Neural cell (in vitro differentiated cells): ENCODE measurements around the gene PSMA2. TPM values are rescaled to one million over a fixed set of nuclear protein-coding genes. Genes with fewer than 3 reads are reported as not detected.

ENCODE experiments used
- H2AFZ ChIP-seq: fragments of 200-600, 300-800 bp; sonication (generic), shearing (Covaris generic); 2 replicates; pipeline ENCODE4 v1.6.0; 2014; ENCODE audit warnings: low read depth, mild to moderate bottlenecking, antibody characterized with exemption, low read length, moderate library complexity
- H3F3A ChIP-seq: fragments of 200-600 bp; shearing (Covaris generic); 2 replicates; pipeline ENCODE4 v1.6.1; 2016; ENCODE audit warnings: mild to moderate bottlenecking, moderate library complexity, mixed read lengths, antibody characterized with exemption, low read length; ENCODE audit not compliant: insufficient read depth, poor library complexity, severe bottlenecking
- H3K27ac ChIP-seq: fragments of 200-600, 300-800 bp; sonication (generic), shearing (Covaris generic); 2 replicates; pipeline ENCODE4 v1.5.1; 2014; ENCODE audit warnings: mild to moderate bottlenecking, low read length, moderate library complexity
- H3K27me3 ChIP-seq: fragments of 300-800, 200-600 bp; sonication (generic), shearing (Covaris generic); 2 replicates; pipeline ENCODE4 v1.6.0; 2014; ENCODE audit warnings: mild to moderate bottlenecking, low read depth, low read length, moderate library complexity; ENCODE audit not compliant: insufficient read depth
- H3K36me3 ChIP-seq: fragments of 300-800, 200-600 bp; sonication (generic), shearing (Covaris generic); 2 replicates; pipeline ENCODE4 v1.5.1; 2014; ENCODE audit warnings: mild to moderate bottlenecking, antibody characterized with exemption, low read length, moderate library complexity; ENCODE audit not compliant: insufficient read depth
- H3K4me2 ChIP-seq: fragments of 300-800, 200-600 bp; sonication (generic), shearing (Covaris generic); 2 replicates; pipeline ENCODE4 v1.6.0; 2014; ENCODE audit warnings: mild to moderate bottlenecking, low read length
- H3K4me3 ChIP-seq: fragments of 300-800, 200-600 bp; sonication (generic), shearing (Covaris generic); 2 replicates; pipeline ENCODE4 v1.5.1; 2014; ENCODE audit warnings: mild to moderate bottlenecking, low read length, moderate library complexity
- H3K79me2 ChIP-seq: fragments of 200-600 bp; shearing (Covaris generic); replicated peaks from 2 replicates; pipeline ENCODE4 v1.6.0; 2014; ENCODE audit warnings: mild to moderate bottlenecking, low read length, moderate library complexity; ENCODE audit not compliant: insufficient read depth
- H3K9ac ChIP-seq: fragments of 300-800, 200-600 bp; sonication (generic), shearing (Covaris generic); 2 replicates; pipeline ENCODE4 v1.6.1; 2016; ENCODE audit warnings: mild to moderate bottlenecking, low read length, mixed read lengths
- H3K9me2 ChIP-seq: fragments of 200-600 bp; shearing (Covaris generic); 2 replicates; pipeline ENCODE4 v1.6.1; 2016; ENCODE audit warnings: mild to moderate bottlenecking, low read length, mixed read lengths; ENCODE audit not compliant: insufficient read depth
- H3K9me3 ChIP-seq: fragments of 200-600, 300-800 bp; sonication (generic), shearing (Covaris generic); 2 replicates; pipeline ENCODE4 v1.6.1; 2016; ENCODE audit warnings: mild to moderate bottlenecking, mixed run types, low read length, moderate library complexity, mixed read lengths
- H4K20me1 ChIP-seq: fragments of 200-600 bp; shearing (Covaris generic); 2 replicates; pipeline ENCODE4 v1.6.1; 2016; ENCODE audit warnings: mild to moderate bottlenecking, mixed run types; ENCODE audit not compliant: insufficient read depth
- EP300 ChIP-seq: fragments of 450-650 bp; conservative IDR thresholded peaks from 2 replicates; pipeline ENCODE4 v1.6.1; 2014; ENCODE audit warnings: antibody characterized with exemption, mild to moderate bottlenecking, moderate library complexity; ENCODE audit not compliant: poor library complexity, severe bottlenecking
- EZH2 ChIP-seq: fragments of 200-600, 300-800 bp; shearing (Covaris generic), sonication (generic); IDR thresholded peaks from 2 replicates; pipeline ENCODE4 v1.6.1; 2014; ENCODE audit warnings: antibody characterized with exemption, low read length, borderline replicate concordance, mild to moderate bottlenecking; ENCODE audit not compliant: insufficient read depth, poor library complexity, severe bottlenecking
- MXI1 ChIP-seq: fragments of 450-650 bp; conservative IDR thresholded peaks from 2 replicates; pipeline ENCODE4 v1.6.1; 2014; ENCODE audit warnings: antibody characterized with exemption, mild to moderate bottlenecking; ENCODE audit not compliant: poor library complexity, severe bottlenecking
- POLR2AphosphoS5 ChIP-seq: IDR thresholded peaks from 2 replicates; pipeline ENCODE4 v1.6.1; 2012
- RAD21 ChIP-seq: fragments of 450-650 bp; conservative IDR thresholded peaks from 2 replicates; pipeline ENCODE4 v1.6.1; 2014; ENCODE audit warnings: antibody characterized with exemption, mild to moderate bottlenecking, moderate library complexity
- SMC3 ChIP-seq: fragments of 450-650 bp; conservative IDR thresholded peaks from 2 replicates; pipeline ENCODE4 v1.6.1; 2014; ENCODE audit warnings: antibody characterized with exemption, mild to moderate bottlenecking, moderate library complexity; ENCODE audit not compliant: poor library complexity
- TAF1 ChIP-seq: IDR thresholded peaks from 2 replicates; pipeline ENCODE4 v1.6.1; 2012; ENCODE audit warnings: low read depth
- polyA plus RNA-seq: library from polyadenylated mRNA; depleted of rRNA; stranded (reverse); fragments of >200 nt; gene quantifications from 2 replicates; pipeline ENCODE4 v1.2.3, GENCODE V29; 2014
- TF ChIP-seq, protein P1 (sequence below): fragments of 450-650 bp; IDR thresholded peaks from 2 replicates; pipeline ENCODE4 v1.5.1; 2014; ENCODE audit warnings: antibody characterized with exemption, mild to moderate bottlenecking, moderate library complexity; ENCODE audit not compliant: poor library complexity, severe bottlenecking
- TF ChIP-seq, protein P2 (sequence below): IDR thresholded peaks from 2 replicates; pipeline ENCODE4 v1.6.1; 2012; ENCODE audit warnings: borderline replicate concordance

Gene PSMA2
- polyA plus RNA-seq, 1 donor from 2014 or later = 225 TPM

DNA sequence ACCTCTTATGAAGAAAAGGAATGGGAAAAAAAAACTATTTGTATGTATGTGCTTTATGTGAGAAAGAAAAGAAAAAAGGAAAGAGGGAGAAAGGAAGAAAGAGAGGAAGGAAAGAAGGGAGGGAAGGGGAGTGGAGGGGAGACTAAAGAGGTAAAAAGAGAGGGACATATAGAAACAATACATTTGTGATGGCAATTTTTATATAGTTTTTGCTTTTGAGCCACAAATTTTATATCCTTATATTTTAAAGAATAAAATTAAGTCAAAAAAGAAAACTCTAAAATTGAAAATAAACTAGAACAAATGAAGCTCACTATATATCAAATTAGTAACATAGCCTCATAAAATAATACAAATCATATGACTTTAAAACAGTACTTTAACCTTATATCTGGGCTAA is 31.1 kb downstream of the PSMA2 start:
- Histone ChIP-seq H3K4me2 (no peak overlapping the region), H2AFZ (no peak overlapping the region), H3K4me3 (no peak overlapping the region), H3K79me2 (no peaks in the 10 kb centered on the region), H3K9me3 (no peaks in the 10 kb centered on the region), H3K36me3 (no peaks in the 10 kb centered on the region), H3F3A (no peaks in the 10 kb centered on the region), H3K9me2 (no peaks in the 10 kb centered on the region), H3K27me3 (no peaks in the 10 kb centered on the region), H4K20me1 (no peaks in the 10 kb centered on the region), H3K27ac (no peak overlapping the region), H3K9ac (no peak overlapping the region)
- no peak for TF ChIP-seq EZH2
- TF ChIP-seq TAF1 = no peak
- TF ChIP-seq, protein P1, sequence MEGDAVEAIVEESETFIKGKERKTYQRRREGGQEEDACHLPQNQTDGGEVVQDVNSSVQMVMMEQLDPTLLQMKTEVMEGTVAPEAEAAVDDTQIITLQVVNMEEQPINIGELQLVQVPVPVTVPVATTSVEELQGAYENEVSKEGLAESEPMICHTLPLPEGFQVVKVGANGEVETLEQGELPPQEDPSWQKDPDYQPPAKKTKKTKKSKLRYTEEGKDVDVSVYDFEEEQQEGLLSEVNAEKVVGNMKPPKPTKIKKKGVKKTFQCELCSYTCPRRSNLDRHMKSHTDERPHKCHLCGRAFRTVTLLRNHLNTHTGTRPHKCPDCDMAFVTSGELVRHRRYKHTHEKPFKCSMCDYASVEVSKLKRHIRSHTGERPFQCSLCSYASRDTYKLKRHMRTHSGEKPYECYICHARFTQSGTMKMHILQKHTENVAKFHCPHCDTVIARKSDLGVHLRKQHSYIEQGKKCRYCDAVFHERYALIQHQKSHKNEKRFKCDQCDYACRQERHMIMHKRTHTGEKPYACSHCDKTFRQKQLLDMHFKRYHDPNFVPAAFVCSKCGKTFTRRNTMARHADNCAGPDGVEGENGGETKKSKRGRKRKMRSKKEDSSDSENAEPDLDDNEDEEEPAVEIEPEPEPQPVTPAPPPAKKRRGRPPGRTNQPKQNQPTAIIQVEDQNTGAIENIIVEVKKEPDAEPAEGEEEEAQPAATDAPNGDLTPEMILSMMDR = no peak

DNA sequence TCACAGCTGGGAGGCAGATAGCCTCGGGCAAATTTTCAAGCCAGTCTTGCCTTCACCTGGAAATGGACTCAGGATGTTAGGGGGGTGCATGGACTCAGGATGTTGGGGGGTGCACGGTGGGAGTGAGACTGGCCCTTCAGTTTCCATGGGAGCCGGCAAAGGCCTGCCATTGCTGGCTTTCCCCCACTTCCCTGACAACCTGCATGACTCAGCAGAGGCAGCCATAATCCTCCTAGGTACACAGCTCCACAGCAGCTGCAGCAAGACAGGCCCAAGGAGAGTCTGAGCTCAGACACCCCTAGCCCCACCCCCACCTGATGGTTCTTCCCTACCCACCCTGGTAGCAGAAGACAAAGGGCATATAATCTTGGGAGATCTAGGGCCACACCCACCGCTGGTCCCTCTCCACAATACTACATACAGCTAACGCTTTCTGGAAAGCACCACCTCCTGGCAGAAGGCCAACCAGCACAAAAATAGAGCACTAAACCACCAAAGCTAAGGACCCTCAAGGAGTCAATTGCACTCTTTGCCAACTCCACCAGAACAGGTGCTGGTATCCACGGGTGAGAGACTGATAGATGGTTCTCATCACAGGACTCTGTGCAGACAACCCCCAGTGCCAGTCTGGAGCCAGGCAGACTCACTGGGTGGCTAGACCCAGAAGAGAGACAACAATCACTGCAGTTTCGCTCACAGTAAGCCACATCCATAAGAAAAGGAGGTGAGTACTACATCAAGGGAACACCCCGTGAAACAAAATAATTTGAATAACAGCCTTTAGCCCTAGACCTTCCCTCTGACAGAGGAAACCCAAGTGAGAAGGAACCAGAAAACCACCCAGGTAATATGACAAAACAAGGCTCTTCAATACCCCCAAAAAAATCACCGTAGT is 38.4 kb downstream of the PSMA2 start:
- no peaks in the 10 kb centered on the region for H3K9me3 ChIP-seq
- no peaks in the 10 kb centered on the region for H3K9me2 ChIP-seq
- H4K20me1 ChIP-seq = no peaks in the 10 kb centered on the region
- no peak overlapping the region for H3K9ac ChIP-seq
- H3K27me3 ChIP-seq = peaks cover 5% of the 10 kb centered on the region
- no peak overlapping the region for H3K4me3 ChIP-seq
- no peak for TF ChIP-seq POLR2AphosphoS5
- no peak for TF ChIP-seq EP300
- TF ChIP-seq TAF1 = no peak
- no peak for TF ChIP-seq RAD21
- TF ChIP-seq SMC3 = no peak
- TF ChIP-seq EZH2 = no peak
- TF ChIP-seq, protein P2, sequence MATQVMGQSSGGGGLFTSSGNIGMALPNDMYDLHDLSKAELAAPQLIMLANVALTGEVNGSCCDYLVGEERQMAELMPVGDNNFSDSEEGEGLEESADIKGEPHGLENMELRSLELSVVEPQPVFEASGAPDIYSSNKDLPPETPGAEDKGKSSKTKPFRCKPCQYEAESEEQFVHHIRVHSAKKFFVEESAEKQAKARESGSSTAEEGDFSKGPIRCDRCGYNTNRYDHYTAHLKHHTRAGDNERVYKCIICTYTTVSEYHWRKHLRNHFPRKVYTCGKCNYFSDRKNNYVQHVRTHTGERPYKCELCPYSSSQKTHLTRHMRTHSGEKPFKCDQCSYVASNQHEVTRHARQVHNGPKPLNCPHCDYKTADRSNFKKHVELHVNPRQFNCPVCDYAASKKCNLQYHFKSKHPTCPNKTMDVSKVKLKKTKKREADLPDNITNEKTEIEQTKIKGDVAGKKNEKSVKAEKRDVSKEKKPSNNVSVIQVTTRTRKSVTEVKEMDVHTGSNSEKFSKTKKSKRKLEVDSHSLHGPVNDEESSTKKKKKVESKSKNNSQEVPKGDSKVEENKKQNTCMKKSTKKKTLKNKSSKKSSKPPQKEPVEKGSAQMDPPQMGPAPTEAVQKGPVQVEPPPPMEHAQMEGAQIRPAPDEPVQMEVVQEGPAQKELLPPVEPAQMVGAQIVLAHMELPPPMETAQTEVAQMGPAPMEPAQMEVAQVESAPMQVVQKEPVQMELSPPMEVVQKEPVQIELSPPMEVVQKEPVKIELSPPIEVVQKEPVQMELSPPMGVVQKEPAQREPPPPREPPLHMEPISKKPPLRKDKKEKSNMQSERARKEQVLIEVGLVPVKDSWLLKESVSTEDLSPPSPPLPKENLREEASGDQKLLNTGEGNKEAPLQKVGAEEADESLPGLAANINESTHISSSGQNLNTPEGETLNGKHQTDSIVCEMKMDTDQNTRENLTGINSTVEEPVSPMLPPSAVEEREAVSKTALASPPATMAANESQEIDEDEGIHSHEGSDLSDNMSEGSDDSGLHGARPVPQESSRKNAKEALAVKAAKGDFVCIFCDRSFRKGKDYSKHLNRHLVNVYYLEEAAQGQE = no peak
- TF ChIP-seq, protein P1 = no peak
- TF ChIP-seq MXI1 = no peak
- H3K27ac ChIP-seq = no peak overlapping the region
- H3F3A ChIP-seq = no peaks in the 10 kb centered on the region
- no peak overlapping the region for H2AFZ ChIP-seq
- H3K36me3 ChIP-seq = no peaks in the 10 kb centered on the region
- no peaks in the 10 kb centered on the region for H3K79me2 ChIP-seq
- no peak overlapping the region for H3K4me2 ChIP-seq
